ENCODE data around the gene PCMTD2.

Gene PCMTD2

GRCh38 chr20:64239449-64240242 lies 15.9 kb upstream of the PCMTD2 start:
- no peak for DNase-seq

- DNase-seq = no peak
Observed at GRCh38 chr20:64240243-64241015, 15.1 kb upstream of the PCMTD2 start.

- DNase-seq = no peak
Observed at GRCh38 chr20:64241061-64241460, 14.5 kb upstream of the PCMTD2 start.

DNA sequence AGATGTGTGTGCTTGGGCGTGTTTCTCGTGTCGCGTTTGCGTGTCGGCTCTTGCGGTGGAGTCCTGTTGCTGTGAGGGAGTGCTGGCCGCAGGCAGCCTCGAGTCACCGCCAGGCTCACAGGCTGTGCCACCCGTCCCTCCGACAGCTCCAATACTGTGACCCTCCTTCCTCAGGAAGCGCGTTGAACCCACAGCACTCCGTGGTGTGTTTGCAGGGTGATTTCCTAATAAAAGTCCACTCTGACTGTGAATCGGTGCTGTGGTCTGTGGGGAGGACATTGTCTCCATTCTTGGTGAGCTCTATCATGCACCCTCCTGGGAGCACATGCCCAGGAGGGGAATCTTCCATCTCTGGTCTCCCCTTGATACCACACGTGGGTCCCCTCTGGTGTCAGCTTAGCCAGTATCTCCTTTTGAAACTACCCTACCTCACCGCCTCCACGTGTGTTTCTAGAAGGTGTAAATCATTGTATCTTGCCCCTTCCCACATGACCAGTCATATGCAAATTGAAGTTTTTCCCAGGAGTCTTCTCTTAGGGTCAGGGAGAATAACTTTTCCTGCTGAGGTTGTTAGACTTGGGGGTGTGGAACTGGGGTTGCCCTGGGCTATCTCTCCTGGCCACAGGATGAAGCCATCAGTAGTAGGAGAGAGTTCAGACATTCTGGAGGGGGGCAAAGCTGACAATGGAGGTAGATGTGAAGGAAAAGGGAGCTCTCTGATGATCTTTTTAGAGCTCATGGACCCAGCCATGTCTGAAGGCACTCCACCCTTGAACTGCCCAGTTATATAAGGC lies 13.3 kb upstream of the PCMTD2 start:
- no peak for DNase-seq

DNA sequence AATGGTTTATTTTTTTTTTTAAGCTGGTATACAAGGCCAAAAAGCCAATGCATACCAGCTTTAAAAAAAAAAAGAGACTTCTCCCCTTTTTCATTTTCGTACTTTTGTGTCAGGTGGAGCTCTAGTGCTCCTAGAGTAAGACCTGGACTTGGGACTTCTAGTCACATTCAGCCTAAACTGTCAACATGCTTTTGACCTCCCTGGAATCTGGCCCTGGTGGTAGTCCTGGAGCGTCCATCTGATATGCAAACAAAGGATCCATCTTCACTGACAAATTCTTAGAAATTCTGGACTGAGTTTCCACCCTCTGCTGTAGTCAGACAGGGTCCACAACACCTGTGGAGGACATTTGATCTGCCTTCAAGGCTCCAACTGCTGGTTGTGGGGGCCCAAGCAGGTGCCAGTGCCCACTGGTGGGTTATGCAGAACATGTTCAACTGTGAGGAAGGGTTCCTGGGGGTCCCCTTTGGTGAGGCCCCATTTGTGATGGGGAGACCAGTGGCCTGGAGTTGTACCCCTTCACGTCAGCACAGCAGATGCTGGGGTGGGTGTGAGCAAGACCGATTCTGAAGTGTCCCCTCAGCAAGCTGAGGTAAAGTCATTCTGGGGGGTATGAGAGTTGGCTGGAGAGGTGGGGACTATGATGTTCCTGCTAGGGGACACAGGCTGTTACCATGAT lies 12.6 kb upstream of the PCMTD2 start:
- DNase-seq = no peak

GRCh38 chr20:64244281-64244805 lies 11.2 kb upstream of the PCMTD2 start:
- no peak for DNase-seq

- DNase-seq = no peak
Observed at GRCh38 chr20:64244870-64245603, 10.5 kb upstream of the PCMTD2 start.

DNA sequence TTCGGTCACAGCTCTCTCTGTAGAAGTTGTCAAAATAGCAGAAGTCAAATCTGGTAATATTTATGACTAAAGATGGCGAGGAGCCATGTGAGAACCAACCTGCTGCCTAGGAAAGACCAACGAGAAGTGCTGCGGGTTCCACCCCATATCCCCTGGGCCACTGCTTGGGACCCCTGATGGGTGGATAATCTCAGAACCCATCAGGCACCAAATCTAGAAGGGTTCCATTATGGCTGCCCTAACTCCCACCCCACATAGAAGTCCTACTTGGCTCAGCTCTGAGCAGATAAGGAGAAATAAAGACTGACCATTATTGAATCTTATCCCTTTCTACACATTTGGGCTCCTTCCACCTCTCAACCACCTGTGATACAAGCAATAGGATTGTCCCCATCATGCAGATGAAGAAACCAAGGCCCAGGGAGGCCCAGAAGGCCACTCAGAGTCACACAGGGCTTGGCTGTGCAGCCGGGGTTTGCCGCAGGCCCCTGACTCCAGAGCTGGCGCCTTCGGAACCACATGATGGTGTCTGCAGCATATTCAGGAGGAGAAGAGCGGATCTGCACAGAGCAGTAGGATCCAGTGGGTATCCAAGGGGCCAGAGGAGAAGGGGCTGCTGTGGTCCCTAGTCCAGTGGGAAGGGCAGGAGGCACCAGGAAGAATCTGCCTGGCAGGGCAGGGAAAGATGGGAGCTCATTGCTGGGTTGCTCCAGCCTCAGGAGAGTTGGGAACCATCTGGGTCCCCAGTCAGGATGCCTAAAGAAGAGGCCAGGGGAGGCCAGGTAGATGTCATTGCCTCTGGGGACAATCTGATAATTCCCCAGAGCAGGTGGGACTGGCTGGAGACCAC lies 9.6 kb upstream of the PCMTD2 start:
- DNase-seq = no peak

DNA sequence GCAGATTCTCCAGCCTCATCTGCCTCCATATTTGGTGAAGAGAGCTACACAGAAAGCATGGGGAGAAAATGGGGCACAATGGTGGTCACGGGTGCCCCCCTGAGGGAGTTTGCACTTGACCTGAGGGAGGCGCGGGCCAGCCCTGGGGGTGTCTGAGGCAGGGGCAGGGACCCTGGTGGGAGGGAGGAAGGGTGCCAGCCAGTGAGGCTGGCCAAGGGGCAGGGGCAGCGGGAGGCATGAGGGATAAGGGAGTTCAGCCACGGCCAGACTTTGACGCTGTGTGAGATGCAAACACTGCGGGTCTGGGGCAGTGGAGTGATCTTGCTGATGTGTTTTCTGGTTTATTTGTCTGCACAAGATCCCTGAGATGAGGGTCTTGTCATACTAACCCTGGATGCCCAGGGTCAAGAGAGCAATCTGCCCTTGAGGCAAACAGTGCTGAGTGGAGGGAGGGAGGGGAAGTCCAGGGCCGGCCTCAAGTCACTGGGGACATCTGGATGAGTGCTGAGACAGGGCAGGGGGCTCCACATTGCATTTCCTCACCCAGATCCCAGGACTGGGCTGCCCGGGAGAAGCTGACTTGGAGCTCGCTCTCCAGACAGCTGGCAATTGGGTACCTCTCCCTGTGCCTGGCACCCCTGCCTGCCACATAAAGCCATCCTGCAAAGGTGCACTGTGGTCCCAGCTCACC lies 8.8 kb upstream of the PCMTD2 start:
- DNase-seq = no peak

DNA sequence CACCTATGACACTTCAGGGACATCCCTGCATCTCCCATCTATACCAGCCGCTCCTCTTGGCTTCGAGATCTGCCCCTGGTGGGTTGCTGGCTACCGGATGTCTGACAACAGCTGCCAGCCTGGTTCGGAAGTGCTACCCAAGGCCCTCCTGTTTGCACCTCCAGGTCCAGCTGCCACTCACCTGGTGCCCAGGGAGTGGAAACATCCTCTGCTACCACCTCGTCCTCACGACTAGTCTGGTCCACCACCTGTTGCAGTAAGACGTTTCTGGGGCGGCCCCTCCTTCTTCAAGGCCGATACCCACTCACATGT lies 8.3 kb upstream of the PCMTD2 start:
- no peak for DNase-seq

DNA sequence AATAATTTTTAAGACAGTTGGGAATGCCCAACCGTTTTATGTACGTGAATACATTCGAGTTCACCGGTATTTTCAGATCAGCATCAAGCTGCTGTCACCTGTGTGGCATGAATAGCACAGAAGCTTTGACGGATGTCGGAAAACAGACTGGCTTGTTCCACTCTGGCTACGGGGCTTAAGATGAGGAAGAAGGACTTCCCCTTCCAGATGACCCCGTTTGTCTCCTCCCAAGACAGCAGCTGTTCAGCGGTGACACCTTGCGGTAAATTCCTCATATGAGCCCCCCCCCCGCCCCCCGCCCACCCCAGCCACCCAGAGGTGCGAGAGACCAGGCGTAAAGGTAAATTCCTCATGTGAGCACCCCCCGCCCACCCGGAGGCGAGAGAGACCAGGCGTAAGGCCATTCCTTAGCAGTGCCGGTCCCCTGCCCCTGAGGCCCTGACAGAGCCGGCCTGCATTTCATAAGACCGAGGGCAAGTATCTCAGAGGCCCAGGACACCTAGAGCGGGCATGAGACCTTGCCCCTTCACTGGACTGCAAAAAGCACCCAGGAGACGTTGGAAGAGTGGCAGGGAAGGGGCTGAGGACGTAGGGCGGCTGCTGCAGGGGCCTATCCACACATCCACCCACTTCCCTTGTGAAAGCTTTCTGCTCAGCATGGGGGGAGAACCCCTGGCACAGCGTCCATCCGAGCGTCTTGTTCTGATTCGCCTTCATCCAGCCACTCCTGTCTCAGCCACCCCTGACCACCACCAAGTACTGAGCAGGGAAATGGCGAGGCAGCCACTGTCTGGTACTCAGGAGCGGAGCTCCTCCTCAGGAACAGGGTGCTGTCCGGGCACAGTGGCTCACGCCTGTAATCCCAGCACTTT lies 7.3 kb upstream of the PCMTD2 start:
- peak; percentile 20 for DNase-seq

DNA sequence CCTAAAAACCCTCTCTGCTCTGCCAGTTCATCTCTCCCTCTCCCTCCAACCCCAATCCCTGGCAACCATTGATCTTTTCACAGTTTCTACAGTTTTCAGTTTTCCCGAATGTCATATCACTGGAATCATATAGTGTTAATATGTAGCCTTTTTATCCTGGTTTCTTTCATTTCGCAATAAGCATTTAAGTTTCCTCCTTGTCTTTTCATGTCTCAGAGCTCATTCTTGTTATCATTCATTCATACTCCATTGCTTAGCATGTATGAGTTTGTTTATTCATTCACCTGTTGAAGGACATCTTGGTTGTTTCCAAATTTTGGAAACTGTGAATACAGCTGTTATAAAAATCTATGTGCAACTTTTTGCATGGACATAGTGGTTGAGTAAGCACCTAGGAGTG lies 5.5 kb upstream of the PCMTD2 start:
- DNase-seq = no peak

GRCh38 chr20:64253000-64253383 lies 2.6 kb upstream of the PCMTD2 start:
- DNase-seq = no peak

- DNase-seq = no peak
Observed at GRCh38 chr20:64253443-64253842, 2.1 kb upstream of the PCMTD2 start.

GRCh38 chr20:64254156-64254555 lies 1.4 kb upstream of the PCMTD2 start:
- no peak for DNase-seq

DNA sequence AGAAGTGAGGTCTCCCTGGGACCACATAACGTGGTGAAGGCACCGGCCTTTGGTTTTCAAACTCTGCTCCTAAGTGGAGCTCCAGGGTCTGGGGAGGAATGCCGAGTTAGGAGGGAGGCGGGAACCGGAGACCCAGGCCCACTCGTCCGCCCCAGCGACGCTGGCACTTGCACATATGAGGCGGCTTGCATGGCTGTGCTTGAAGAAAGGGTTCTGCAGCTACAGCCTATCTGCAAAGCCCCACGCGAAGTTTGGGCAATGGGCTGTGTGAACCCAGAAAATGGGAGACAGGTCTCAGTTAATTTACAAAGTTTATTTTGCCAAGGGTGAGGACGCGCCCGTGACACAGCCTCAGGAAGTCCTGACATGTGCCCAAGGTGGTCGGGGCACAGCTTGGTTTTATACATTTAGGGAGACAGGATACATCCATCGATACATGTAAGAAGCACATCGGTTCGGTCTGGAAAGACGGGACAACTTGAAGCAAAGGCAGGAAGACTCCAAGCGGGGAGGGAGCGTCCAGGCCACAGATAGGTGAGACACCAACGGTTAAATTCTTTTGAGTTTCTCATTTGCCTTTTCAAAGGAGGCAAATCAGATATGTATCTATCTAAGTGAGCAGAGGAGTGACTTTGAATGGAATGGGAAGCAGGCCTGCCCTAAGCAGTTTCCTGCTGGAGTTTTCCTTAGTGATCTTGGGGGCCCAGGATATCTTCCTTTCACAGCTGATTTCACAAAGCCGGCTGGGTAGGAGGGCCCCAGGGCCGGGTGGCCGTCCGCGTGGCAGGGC lies 782 bp upstream of the PCMTD2 start:
- no peak for DNase-seq

GRCh38 chr20:64256282-64256935 lies 861 bp downstream of the PCMTD2 start:
- DNase-seq = no peak

GRCh38 chr20:64257107-64257757 lies 1.7 kb downstream of the PCMTD2 start:
- DNase-seq = no peak
